Thyroid gland (tissue), 4 donors: ENCODE measurements around the gene ZFYVE21. TPM values are rescaled to one million over a fixed set of nuclear protein-coding genes. Genes with fewer than 3 reads are reported as not detected.
A peak's percentile ranks its signal among the peaks of the same experiment; 100 is the strongest.

Experiments
- DNase-seq, 2 donors: peaks; one replicate each; pipeline ENCODE4 v3.0.0-alpha.2; 2019
- H3K27ac ChIP-seq, 3 donors: fragments of 200-600 bp; sonication (generic); 1 replicate in 2 of 3; 2 replicates in 1 of 3; pipeline ENCODE4 v1.5.1; 2016 to 2019; ENCODE audit warnings: mild to moderate bottlenecking in 1 of 3, moderate library complexity in 1 of 3
- H3K27me3 ChIP-seq: fragments of 200-600 bp; sonication (generic); one replicate; pipeline ENCODE4 v1.5.1; 2019
- H3K36me3 ChIP-seq, 2 donors: fragments of 200-600 bp; sonication (generic); one replicate each; pipeline ENCODE4 v1.5.1; 2016 to 2019
- H3K4me1 ChIP-seq, 2 donors: fragments of 200-600 bp; sonication (generic); one replicate each; pipeline ENCODE4 v1.5.1; 2017 to 2019
- H3K4me3 ChIP-seq, 3 donors: fragments of 200-600 bp; sonication (generic); replicated peaks in 1 of 3; 1 replicate in 2 of 3; 2 replicates in 1 of 3; pipeline ENCODE4 v1.5.1; 2016; ENCODE audit warnings: mild to moderate bottlenecking in 1 of 3
- H3K9me3 ChIP-seq: fragments of 200-600 bp; sonication (generic); one replicate; pipeline ENCODE4 v1.5.1; 2017
- CTCF ChIP-seq, 6 experiments: fragments of 200-600 bp in 3 of 6; fragments of 450-650 bp in 3 of 6; sonication (generic) in 3 of 6; IDR thresholded peaks; one replicate each; pipeline ENCODE4 v1.5.1; 2016 to 2019; ENCODE audit warnings: antibody characterized with exemption in 6 of 6, mild to moderate bottlenecking in 2 of 6, inconsistent platforms in 1 of 6, moderate library complexity in 1 of 6
- POLR2A ChIP-seq, 2 donors: fragments of 450-650 bp; IDR thresholded peaks; one replicate each; pipeline ENCODE4 v1.6.1; 2017; ENCODE audit warnings: antibody characterized with exemption in 2 of 2, mild to moderate bottlenecking in 2 of 2, moderate library complexity in 1 of 2
- WGBS, 2 donors: methylation state at CpG; one replicate each; pipeline ENCODE4 v1.1.5; 2017; 5-methylcytosine and 5-hydroxymethylcytosine counted together
- intact Hi-C: fragments of 100-400 bp; cut with DNase I; formaldehyde crosslinking; loops from one replicate; pipeline ENCODE4 v1.15.1; 2023
- total RNA-seq, 4 donors: library from RNA; depleted of rRNA; stranded (reverse); fragments of >200 nt; gene quantifications; one replicate each; pipeline ENCODE4 v1.2.3, GENCODE V29; 2016

Gene ZFYVE21
- total RNA-seq, 4 donors from 2014 or later, result 113 to 167 (median 131) TPM

- Histone ChIP-seq H3K4me3 (no peak overlapping the region), H3K27ac (peak overlapping the region; percentile 68 to 77 (median 76)), H3K9me3 (no peaks in the 10 kb centered on the region), H3K36me3 (no peaks in the 10 kb centered on the region), H3K4me1 (peaks cover 34 to 47% of the 10 kb centered on the region in 2 donors), H3K27me3 (no peaks in the 10 kb centered on the region)
- TF ChIP-seq CTCF (IDR thresholded peaks at IDR 0.05) (no peak), POLR2A (IDR thresholded peaks at IDR 0.05) (no peak)
- WGBS, 2 donors, result 79 to 88% methylated on average over 18 to 19 of the region's 24 CpGs
- DNase-seq, result no peak
- intact Hi-C loops, result loop anchor here (10.0 kb wide), 1 partner anchor 148 kb away; the partner anchor contains the start of genes BAG5 and COA8
Measured at GRCh38 chr14:103712633-103713247, 2.9 kb upstream of the ZFYVE21 start.

- intact Hi-C loops, result loop anchor here (10.0 kb wide), 1 partner anchor 149 kb away; the partner anchor contains the start of genes BAG5 and COA8
- H3K36me3 ChIP-seq, result no peaks in the 10 kb centered on the region
- no peak for DNase-seq
- TF ChIP-seq POLR2A (IDR thresholded peaks at IDR 0.05) (no peak), CTCF (IDR thresholded peaks at IDR 0.05) (no peak)
- no peaks in the 10 kb centered on the region for H3K27me3 ChIP-seq
- no peak overlapping the region for H3K4me3 ChIP-seq
- H3K4me1 ChIP-seq, result peaks cover 36 to 47% of the 10 kb centered on the region in 2 donors
- WGBS, 2 donors, result 80 to 93% methylated on average over 10 to 13 of the region's 18 CpGs
- H3K27ac ChIP-seq, result peak overlapping the region in 1 of 3 donors; percentile 77
- no peaks in the 10 kb centered on the region for H3K9me3 ChIP-seq
Measured at GRCh38 chr14:103713304-103714062, 2.1 kb upstream of the ZFYVE21 start.

- H3K27ac ChIP-seq, result no peak overlapping the region
- no peak for TF ChIP-seq POLR2A (IDR thresholded peaks at IDR 0.05)
- TF ChIP-seq CTCF (IDR thresholded peaks at IDR 0.05), result no peak
- no peaks in the 10 kb centered on the region for H3K36me3 ChIP-seq
- intact Hi-C loops, result loop anchor here (10.0 kb wide), 1 partner anchor 149 kb away; the partner anchor contains the start of genes BAG5 and COA8
- no peaks in the 10 kb centered on the region for H3K27me3 ChIP-seq
- peaks cover 36 to 50% of the 10 kb centered on the region in 2 donors for H3K4me1 ChIP-seq
- WGBS, 2 donors, result 63 to 65% methylated on average over 16 of the region's 16 CpGs
- no peak for DNase-seq
- no peak overlapping the region for H3K4me3 ChIP-seq
- no peaks in the 10 kb centered on the region for H3K9me3 ChIP-seq
Measured at GRCh38 chr14:103714063-103714724, 1.4 kb upstream of the ZFYVE21 start.

GRCh38 chr14:103716091-103716801 lies 636 bp downstream of the ZFYVE21 start:
- WGBS, 2 donors, result 12 to 21% methylated on average over 7 to 10 of the region's 72 CpGs
- H3K36me3 ChIP-seq, result no peaks in the 10 kb centered on the region
- TF ChIP-seq POLR2A (IDR thresholded peaks at IDR 0.05) (no peak), CTCF (IDR thresholded peaks at IDR 0.05) (no peak)
- no peaks in the 10 kb centered on the region for H3K27me3 ChIP-seq
- H3K9me3 ChIP-seq, result no peaks in the 10 kb centered on the region
- peak; percentile 48 to 51 for DNase-seq
- peak overlapping the region; percentile 52 to 83 (median 64) for H3K4me3 ChIP-seq
- intact Hi-C loops, result loop anchor here (10.0 kb wide), 1 partner anchor 151 kb away; the partner anchor contains the start of genes BAG5 and COA8
- H3K4me1 ChIP-seq, result peaks cover 35 to 46% of the 10 kb centered on the region in 2 donors
- H3K27ac ChIP-seq, result peak overlapping the region in 1 of 3 donors; percentile 68
